HepG2 (cell line): ENCODE results near the gene FGF14. TPM values are rescaled to one million over a fixed set of nuclear protein-coding genes. Genes with fewer than 3 reads are reported as not detected.

Experiments used
- ATAC-seq: fragments of 200-7000 bp; cut with Tn5 transposase; 3 replicates; pipeline ENCODE4 v1.9.1; 2020; ENCODE audit warnings: mild to moderate bottlenecking, moderate library complexity
- BruUV-seq: library from RNA; stranded (reverse); fragments of 400-500 nt; replicated peaks from 2 replicates; lab custom pipeline; 2021; lab: Mats Ljungman, UMichigan
- CTCF ChIA-PET: fragments of 300-600 bp; formaldehyde crosslinking; extraction: SDS; loops from one replicate; lab custom pipeline; 2021; ENCODE audit warnings: low total read pairs, inconsistent platforms, low intra/inter-chr PET ratio; lab: Yijun Ruan, JAX
- POLR2A ChIA-PET: fragments of 350-600 bp; sonication (Branson Sonifier 250); formaldehyde crosslinking; loops from one replicate; lab custom pipeline; 2020; ENCODE audit warnings: antibody characterized with exemption, inconsistent platforms; lab: Yijun Ruan, JAX
- DNase-seq: peaks from one replicate; pipeline ENCODE4 v3.0.0-alpha.2; 2015; ENCODE audit warnings: low spot score
- FAIRE-seq: peaks from 3 replicates; lab custom pipeline; 2011; peaks lifted over from hg19 to GRCh38; lab: Jason Lieb, UNC
- H2AFZ ChIP-seq: one replicate; pipeline ENCODE4 v1.6.1; 2011; ENCODE audit warnings: low read length, inconsistent platforms
- H3K27ac ChIP-seq: fragments of 300-600 bp; 3 replicates; pipeline ENCODE4 v1.8.0; 2011; ENCODE audit warnings: mixed run types, mild to moderate bottlenecking, mixed read lengths, low read length, inconsistent platforms; ENCODE audit not compliant: insufficient read depth; ENCODE audit errors: extremely low read length
- H3K27me3 ChIP-seq, 2 experiments: fragments of 200-600 bp in 1 of 2; 2 replicates in 1 of 2; 3 replicates in 1 of 2; pipeline versions ENCODE4 v1.6.0 to v1.8.0; 2011; ENCODE audit warnings: low read length in 2 of 2, mild to moderate bottlenecking in 2 of 2, moderate library complexity in 2 of 2, inconsistent platforms in 1 of 2; ENCODE audit not compliant: insufficient read depth in 2 of 2, control insufficient read depth in 1 of 2
- H3K36me3 ChIP-seq, 2 experiments: fragments of 200-600 bp in 1 of 2; replicated peaks in 1 of 2; 2 replicates in 1 of 2; 3 replicates in 1 of 2; pipeline versions ENCODE4 v1.5.1 to v1.8.0; 2011; ENCODE audit warnings: low read length in 2 of 2, inconsistent platforms in 1 of 2; ENCODE audit not compliant: insufficient read depth in 2 of 2, control insufficient read depth in 1 of 2
- H3K4me1 ChIP-seq: 2 replicates; pipeline ENCODE4 v1.5.1; 2012; ENCODE audit warnings: low read length, inconsistent platforms; ENCODE audit not compliant: insufficient read depth
- H3K4me2 ChIP-seq: 2 replicates; pipeline ENCODE4 v1.6.0; 2011; ENCODE audit warnings: low read depth, low read length, inconsistent platforms
- H3K4me3 ChIP-seq, 3 experiments: fragments of 200-600 bp in 1 of 3; sonication (generic), shearing (Covaris generic) in 1 of 3; replicated peaks in 1 of 3; 2 replicates each; pipeline ENCODE4 v1.5.1; 2011 to 2016; ENCODE audit warnings: low read length in 3 of 3, inconsistent platforms in 2 of 3, low read depth in 2 of 3, mild to moderate bottlenecking in 2 of 3, control low read depth in 1 of 3, mixed read lengths in 1 of 3; ENCODE audit not compliant: insufficient read depth in 1 of 3
- H3K79me2 ChIP-seq: one replicate; pipeline ENCODE4 v1.6.1; 2011; ENCODE audit warnings: low read length, inconsistent platforms; ENCODE audit not compliant: insufficient read depth
- H3K9ac ChIP-seq: 2 replicates; pipeline ENCODE4 v1.6.0; 2011; ENCODE audit warnings: mild to moderate bottlenecking, low read depth, low read length, inconsistent platforms; ENCODE audit not compliant: insufficient read depth
- H3K9me3 ChIP-seq: 2 replicates; pipeline ENCODE4 v1.5.1; 2012; ENCODE audit warnings: mild to moderate bottlenecking, low read length
- H4K20me1 ChIP-seq: 2 replicates; pipeline ENCODE4 v1.6.0; 2011; ENCODE audit warnings: inconsistent platforms, mild to moderate bottlenecking, low read length, moderate library complexity; ENCODE audit not compliant: insufficient read depth
- E2F5 ChIP-seq: sonication (generic); formaldehyde crosslinking; conservative IDR thresholded peaks from 2 replicates; pipeline ENCODE4 v1.4.0; 2020; ENCODE audit warnings: missing genetic modification reagents
- RERE ChIP-seq: IDR thresholded peaks from 2 replicates; pipeline ENCODE4 v1.6.1; 2016; ENCODE audit warnings: low read depth, missing genetic modification reagents, missing compliant biosample characterization
- ZNF484 ChIP-seq: sonication (generic); formaldehyde crosslinking; IDR thresholded peaks from 2 replicates; pipeline ENCODE4 v1.5.1; 2020; ENCODE audit warnings: mild to moderate bottlenecking, low read depth, missing genetic modification reagents, borderline replicate concordance
- WGBS: methylation state at CpG from one replicate; pipeline ENCODE4 v1.1.6; 2017; ENCODE audit warnings: low lambda C conversion rate; 5-methylcytosine and 5-hydroxymethylcytosine counted together
- in situ Hi-C: cut with HindIII; loops from 2 replicates; pipeline ENCODE4 v1.10.0; 2017; ENCODE audit warnings: low pct_unique_long_range_greater_than_20kb; ENCODE audit not compliant: extremely low pct_ligation_motif_present
- intact Hi-C: fragments of 100-400 bp; cut with micrococcal nuclease; formaldehyde crosslinking; loops from one replicate; pipeline ENCODE4 v1.10.0; 2022; ENCODE audit not compliant: unreplicated experiment
- polyA plus RNA-seq, 8 experiments: library from polyadenylated mRNA; depleted of rRNA in 3 of 8; stranded (reverse) in 7 of 8; unstranded in 1 of 8; fragments of >200 nt; fragmentation: Illumina TruSeq in 4 of 8; extraction: Trizol in 4 of 8; gene quantifications; 2 replicates each; pipeline versions ENCODE4 v1.2.1 to v1.2.3, GENCODE V29; 2011 to 2016; ENCODE audit warnings: low read depth in 4 of 8, missing spikeins in 1 of 8, mixed read lengths in 1 of 8; ENCODE audit not compliant: insufficient read depth in 1 of 8
- total RNA-seq, 5 experiments: library from RNA; depleted of rRNA; stranded (reverse); fragments of >200 nt; fragmentation: Illumina TruSeq; extraction: Trizol; gene quantifications; 2 replicates each; pipeline ENCODE4 v1.2.3, GENCODE V29; 2016; ENCODE audit warnings: low read depth in 1 of 5

Gene FGF14
- total and polyA plus RNA-seq, 2 of the 13 experiments (the other 11 are each of a cell fraction or from before 2014, with no cell fraction given) = not detected

- in situ Hi-C loops (no loop called here), intact Hi-C loops (no loop called here)
- Histone ChIP-seq H3K27me3 (no peaks in the 10 kb centered on the region), H3K4me2 (no peak overlapping the region), H3K4me1 (no peaks in the 10 kb centered on the region), H3K36me3 (no peaks in the 10 kb centered on the region), H3K27ac (no peak overlapping the region), H3K4me3 (no peak overlapping the region), H3K79me2 (no peaks in the 10 kb centered on the region), H2AFZ (no peak overlapping the region), H4K20me1 (no peaks in the 10 kb centered on the region), H3K9me3 (no peaks in the 10 kb centered on the region), H3K9ac (no peak overlapping the region)
- no peak for FAIRE-seq
- no peak for DNase-seq
- ChIA-PET CTCF (no interaction called here), POLR2A (no interaction called here)
- no peak for TF ChIP-seq RERE (CRISPR knock-in tag)
- TF ChIP-seq E2F5 (CRISPR knock-in tag) = no peak
- no peak for TF ChIP-seq ZNF484 (CRISPR knock-in tag)
- BruUV-seq = no TSS peak
- no peak for ATAC-seq
- 32% methylated on average over 2 of the region's 2 CpGs for WGBS
Measured at GRCh38 chr13:102300379-102300778, 101.5 kb downstream of the FGF14 start.
